Measurements from ENCODE around the gene NBEA.

GRCh38 chr13:35566340-35566739 is 624.3 kb downstream of the NBEA start:
- TF ChIP-seq ZNF501 (tag by site-specific recombination; IDR thresholded peaks at IDR 0.05) (no peak), REST (tag by site-specific recombination; IDR thresholded peaks at IDR 0.05) (no peak), CTCF (tag by site-specific recombination; IDR thresholded peaks at IDR 0.05) (no peak), YY1 (tag by site-specific recombination; IDR thresholded peaks at IDR 0.05) (no peak), ZNF530 (tag by site-specific recombination; IDR thresholded peaks at IDR 0.05; ENCODE audit: low read depth) (no peak)
